Activated naive CD4-positive, alpha-beta T cell (primary cell): ENCODE measurements around the gene STK38.
A peak's percentile ranks its signal among the peaks of the same experiment; 100 is the strongest.

ENCODE experiments used
- DNase-seq, 4 experiments: peaks; one replicate each; lab custom pipeline; 2025; lab: John Stamatoyannopoulos, UW

STK38 gene

DNA sequence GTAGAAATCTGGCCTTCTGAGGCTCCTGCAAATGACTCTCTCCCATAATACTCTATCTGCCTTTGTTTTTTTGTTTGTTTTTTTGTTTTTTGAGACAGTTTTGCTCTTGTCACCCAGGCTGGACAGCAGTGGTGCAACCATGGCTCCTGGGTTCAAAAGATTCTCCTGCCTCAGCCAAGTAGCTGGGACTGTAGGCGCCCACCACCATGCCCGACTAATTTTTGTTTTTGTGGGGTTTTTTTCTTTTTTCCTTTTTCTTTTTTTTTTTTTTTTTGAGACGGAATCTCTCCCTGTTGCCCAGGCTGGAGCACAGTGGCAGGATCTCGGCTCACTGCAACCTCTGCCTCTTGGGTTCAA, 16.6 kb upstream of the STK38 start:
- no peak for DNase-seq

DNA sequence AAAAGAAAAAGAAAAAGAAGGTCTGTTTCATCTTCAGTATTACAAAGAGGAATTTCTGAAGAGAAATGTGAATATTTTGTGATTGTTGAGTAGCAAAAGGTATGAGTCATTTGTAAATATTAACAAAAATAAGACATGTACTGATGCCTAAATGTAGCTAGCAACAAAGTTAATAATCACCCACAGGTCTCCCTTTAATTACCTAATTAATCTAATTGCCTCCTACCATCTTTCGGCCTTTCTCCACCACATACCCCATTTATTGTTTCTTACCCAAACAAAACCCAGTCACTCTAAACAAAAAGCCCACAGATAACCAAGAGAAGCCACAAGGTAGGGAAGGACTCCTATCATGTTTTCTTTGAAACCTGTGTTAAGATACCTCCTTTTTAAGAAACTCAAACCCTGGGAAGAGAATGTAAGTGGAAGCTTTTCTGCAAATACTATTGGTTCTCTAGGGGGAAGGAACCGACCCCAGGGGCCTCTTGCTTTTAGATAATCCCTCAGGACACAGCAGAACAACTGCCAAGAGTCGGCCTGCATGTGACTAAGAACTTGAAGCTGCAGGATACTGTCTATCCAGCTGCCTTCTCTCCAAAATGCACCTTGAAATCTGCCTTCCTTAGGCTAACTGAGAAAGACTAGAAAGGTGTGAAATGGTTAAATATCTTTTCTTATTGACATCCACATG, 16.1 kb upstream of the STK38 start:
- DNase-seq: no peak

- DNase-seq: no peak
Observed at GRCh38 chr6:36560822-36561221, 13.5 kb upstream of the STK38 start.

DNA sequence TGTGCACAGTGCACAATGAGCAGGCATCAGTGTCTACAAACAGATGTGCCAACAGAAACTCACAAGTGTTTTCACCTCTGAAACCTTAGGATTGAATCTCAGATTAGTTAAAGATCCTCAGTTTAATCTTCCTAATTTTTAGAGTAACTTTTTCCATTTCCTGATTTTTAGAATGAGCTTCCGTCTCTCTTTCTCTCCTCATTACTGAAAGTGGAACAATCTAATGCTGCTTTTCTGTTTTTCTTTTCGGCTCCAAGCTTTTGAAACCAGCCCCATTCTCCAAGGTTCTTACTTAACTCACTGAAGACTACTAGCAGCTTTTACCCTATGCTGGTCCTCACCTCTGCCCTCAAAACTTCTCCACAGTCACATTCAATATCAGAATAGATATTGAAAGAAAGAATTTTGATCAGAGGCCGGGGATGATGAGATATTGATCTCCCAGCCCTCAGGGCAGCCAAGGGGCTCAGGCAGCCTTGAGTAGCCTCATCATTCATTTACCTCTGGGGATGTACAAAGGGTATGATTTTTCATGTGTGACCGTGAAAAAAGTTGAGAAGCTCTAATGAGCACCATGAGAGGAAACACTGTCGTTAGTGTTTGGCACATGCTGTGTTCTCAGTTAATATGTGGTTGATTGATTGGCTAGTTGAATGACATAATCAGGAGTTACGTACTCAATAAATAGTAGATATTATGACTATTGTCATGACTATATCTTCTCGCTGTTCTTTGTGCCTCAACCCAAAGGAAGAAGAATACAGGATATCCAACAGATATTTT, 11.9 kb upstream of the STK38 start:
- DNase-seq: no peak

- DNase-seq: no peak
Observed at GRCh38 chr6:36556281-36556680, 9.0 kb upstream of the STK38 start.

GRCh38 chr6:36555750-36556252, 8.5 kb upstream of the STK38 start:
- DNase-seq: no peak

GRCh38 chr6:36550473-36551000, 3.3 kb upstream of the STK38 start:
- no peak for DNase-seq

DNA sequence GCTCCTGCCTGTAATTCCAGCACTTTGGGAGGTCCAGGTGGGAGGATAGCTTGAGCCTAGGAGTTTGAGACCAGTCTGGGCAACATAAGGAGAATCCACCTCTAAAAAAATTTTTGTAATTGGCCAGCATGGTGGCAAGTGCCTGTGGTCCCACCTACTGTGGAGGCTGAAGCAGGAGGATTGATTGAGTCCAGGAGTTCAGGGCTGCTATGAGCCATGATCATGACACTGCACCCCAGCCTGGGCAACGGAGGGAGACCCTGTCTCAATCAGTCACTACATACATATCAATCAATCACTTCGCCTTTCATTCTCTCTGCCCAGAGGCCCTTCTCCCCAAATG, 1.1 kb upstream of the STK38 start:
- DNase-seq: no peak

DNA sequence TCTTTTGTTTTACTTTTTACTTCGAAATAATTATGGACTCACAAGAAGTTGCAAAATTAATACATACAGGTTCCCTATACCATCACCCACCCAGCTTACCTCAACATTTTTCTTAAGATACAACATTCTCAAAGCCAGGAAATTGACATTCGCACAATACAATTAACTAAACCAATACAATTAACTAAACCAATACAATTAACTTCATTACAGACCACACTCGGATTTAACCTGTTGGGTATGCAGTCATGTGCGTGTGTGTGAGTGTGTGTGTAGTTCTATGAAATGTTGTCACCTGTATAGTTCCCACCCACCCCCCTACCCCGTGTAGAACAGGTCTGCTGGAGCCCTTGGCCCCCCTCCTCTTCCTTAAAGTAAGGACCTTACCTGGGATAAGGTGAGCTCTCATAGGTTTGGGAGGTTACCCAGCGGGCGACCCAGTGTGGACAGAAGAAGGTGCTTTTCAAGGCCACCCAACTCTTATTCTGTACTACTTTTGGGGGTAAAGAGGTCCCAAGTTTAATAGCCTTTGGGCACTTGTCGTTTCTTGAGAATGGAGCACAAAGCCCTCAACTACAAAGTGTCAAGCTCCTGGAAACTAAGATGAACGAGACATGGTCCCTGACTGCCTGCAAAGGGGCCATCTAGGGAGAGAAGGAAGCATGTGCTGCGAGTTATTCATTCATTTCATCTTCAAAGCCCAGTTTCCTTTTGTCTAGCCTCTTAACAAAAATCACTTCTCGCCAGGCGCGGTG, 544 bp upstream of the STK38 start:
- no peak for DNase-seq

DNA sequence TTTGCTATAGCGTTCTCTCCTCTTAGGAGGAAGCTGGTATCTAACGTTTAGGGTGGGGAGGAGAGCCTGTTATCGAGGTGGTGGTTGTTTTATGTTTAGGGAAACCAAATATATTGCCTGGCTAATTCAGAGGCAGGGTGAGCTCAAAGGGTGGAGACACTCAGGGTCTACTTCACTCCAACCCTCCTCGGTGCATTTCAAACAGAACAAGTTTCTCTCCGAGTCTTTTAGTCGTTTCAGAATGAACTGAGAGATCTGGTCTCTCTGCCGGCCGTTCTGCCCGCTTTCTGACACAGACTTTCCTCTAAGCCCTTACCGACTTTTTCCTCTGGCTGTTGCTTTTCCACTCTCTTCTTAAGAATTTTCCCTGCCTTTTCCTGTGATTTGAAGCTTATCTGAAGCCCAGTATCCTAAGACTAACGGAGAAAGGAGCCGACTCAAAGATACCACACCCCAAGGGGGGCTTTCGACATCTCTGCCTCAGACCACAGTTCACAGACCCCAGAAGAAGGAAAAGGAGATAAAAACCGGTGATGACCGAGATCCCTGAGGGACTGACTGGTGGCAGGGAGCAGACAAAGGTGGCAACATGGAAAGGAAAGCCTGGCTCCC, 865 bp downstream of the STK38 start:
- DNase-seq: no peak

DNA sequence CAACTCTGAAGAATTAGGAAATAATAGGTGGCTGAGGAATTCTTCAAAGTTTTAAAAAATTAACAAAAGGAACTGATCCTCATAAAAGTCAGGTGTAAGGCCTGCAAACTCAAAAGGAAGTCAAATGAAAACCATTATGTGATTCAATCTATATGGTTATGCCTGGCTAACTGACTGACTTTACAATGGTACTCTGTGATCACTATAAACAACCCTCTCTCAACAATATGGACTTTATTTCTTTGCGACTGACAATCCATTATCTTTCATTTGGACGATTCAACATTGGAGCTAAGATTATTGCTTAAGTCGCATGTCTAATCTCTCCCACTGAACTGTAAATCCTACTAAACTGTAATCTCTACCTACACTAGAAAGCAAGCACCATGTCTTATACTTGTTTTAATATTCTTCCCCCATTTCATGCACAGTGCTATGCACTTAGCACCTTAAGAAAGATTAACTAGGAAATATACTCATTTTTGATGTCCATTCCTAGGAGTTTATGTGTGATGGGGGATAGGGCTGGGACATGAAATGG, 1.4 kb downstream of the STK38 start:
- DNase-seq: no peak

GRCh38 chr6:36544228-36544627, 3.1 kb downstream of the STK38 start:
- DNase-seq: peak in 2 of 4 experiments; percentile 12 to 27

DNA sequence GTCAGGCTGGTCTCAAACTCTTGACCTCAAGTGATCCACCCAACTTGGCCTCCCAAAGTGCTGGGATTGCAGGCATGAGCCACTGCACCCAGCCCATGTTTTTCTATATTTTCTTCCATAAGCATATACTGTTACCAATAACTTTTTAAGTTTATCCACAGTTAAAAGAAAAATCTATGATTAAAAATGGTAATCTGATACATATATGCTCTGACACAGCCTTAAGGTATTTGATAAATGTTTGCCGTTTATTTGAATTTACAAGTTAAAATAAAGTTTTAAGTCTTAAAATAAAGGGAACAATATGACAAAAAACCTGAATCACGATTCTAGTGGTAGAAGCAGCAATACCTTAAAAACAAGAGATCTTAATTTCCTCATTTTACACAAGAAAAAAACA, 5.2 kb downstream of the STK38 start:
- no peak for DNase-seq

DNA sequence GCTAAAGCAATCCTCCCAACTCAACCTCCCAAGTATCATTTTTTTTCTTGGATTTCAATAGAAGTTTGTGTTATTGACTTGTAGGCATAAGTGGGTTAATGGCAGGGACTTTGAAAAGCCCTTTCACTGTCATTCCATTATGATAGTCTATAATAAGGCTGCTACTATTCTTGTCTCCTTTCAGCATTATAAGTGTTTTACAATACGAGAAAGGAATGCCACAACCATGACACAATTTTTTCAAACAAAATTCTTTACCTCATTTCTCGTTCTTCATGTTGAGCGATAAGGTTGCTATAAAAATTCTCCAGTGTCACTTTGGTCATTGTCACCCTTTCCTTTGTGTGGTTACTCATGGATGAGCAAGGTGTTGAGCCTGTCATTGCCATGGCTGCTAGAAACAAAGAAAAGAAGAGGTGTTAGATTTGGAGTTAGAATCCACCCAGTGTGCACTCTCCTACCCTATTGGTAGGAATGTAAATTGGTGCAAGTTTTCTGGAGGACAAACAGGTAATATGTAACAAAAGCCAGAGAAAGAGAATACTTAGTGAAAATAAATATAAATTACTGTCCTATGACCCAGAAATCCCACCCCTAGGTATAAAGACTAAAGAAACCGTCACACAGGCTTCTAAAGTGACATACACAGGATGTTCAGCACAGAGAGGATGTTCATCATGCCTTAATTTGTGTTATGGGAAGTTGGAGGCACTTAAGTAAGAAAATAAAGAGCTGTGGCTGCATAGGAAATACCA, 7.3 kb downstream of the STK38 start:
- DNase-seq: no peak

- DNase-seq: no peak
Observed at GRCh38 chr6:36536873-36537547, 10.3 kb downstream of the STK38 start.

GRCh38 chr6:36533321-36533720, 14.0 kb downstream of the STK38 start:
- DNase-seq: no peak

- no peak for DNase-seq
Observed at GRCh38 chr6:36526066-36526465, 21.2 kb downstream of the STK38 start.

- no peak for DNase-seq
Observed at GRCh38 chr6:36525346-36525745, 21.9 kb downstream of the STK38 start.

DNA sequence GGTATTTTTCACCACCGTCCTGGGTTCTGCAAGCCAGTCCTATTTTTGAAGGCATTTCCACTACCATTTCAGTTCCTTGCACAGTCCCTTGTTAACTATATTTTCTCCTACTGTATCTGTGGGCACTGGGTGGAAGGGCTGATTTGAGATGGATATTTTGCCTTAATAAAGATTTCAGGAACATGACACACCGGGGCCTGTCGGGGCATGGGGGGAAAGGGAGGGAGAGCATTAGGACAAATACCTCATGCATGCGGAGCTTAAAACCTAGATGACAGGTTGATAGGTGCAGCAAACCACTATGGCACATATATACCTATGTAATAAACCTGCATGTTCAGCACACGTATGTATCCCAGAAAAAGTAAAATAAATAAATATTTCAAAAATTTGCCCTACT, 22.4 kb downstream of the STK38 start:
- DNase-seq: no peak

GRCh38 chr6:36523936-36524499, 23.3 kb downstream of the STK38 start:
- DNase-seq: no peak
